ENCODE data around the gene FAHD2A.
"Not testable (repeated sequence)": the region's sequence is repeated elsewhere in the genome, so short reads cannot be mapped to it uniquely, and the experiment has no call there.

Gene FAHD2A

GRCh38 chr2:95390881-95391321, 11.6 kb upstream of the FAHD2A start:
- DNase-seq (ENCODE audit: low read depth) = no peak

GRCh38 chr2:95391641-95392310, 10.7 kb upstream of the FAHD2A start:
- DNase-seq (ENCODE audit: low read depth) = no peak

- no peak for DNase-seq (ENCODE audit: low read depth)
Observed at GRCh38 chr2:95392320-95392719, 10.2 kb upstream of the FAHD2A start.

- DNase-seq (ENCODE audit: low read depth) = no peak
Observed at GRCh38 chr2:95392730-95393455, 9.6 kb upstream of the FAHD2A start.

- DNase-seq (ENCODE audit: low read depth) = no peak
Observed at GRCh38 chr2:95393901-95394300, 8.6 kb upstream of the FAHD2A start.

GRCh38 chr2:95399061-95399460, 3.4 kb upstream of the FAHD2A start:
- no peak for DNase-seq (ENCODE audit: low read depth)

GRCh38 chr2:95401480-95401879, 1.0 kb upstream of the FAHD2A start:
- DNase-seq (ENCODE audit: low read depth) = no peak

GRCh38 chr2:95402004-95402369, 521 bp upstream of the FAHD2A start:
- not testable (repeated sequence) for DNase-seq (ENCODE audit: low read depth)

GRCh38 chr2:95403204-95403721, 755 bp downstream of the FAHD2A start:
- DNase-seq (ENCODE audit: low read depth) = not testable (repeated sequence)

GRCh38 chr2:95403824-95404223, 1.3 kb downstream of the FAHD2A start:
- DNase-seq (ENCODE audit: low read depth) = not testable (repeated sequence)

GRCh38 chr2:95404676-95405075, 2.2 kb downstream of the FAHD2A start:
- DNase-seq (ENCODE audit: low read depth) = not testable (repeated sequence)

- DNase-seq (ENCODE audit: low read depth) = not testable (repeated sequence)
Observed at GRCh38 chr2:95411239-95411638, 8.7 kb downstream of the FAHD2A start.

- peak; percentile 45 for DNase-seq (ENCODE audit: low read depth)
Observed at GRCh38 chr2:95414015-95414594, 11.6 kb downstream of the FAHD2A start.

GRCh38 chr2:95415138-95415537, 12.6 kb downstream of the FAHD2A start:
- not testable (repeated sequence) for DNase-seq (ENCODE audit: low read depth)

- not testable (repeated sequence) for DNase-seq (ENCODE audit: low read depth)
Observed at GRCh38 chr2:95415561-95415960, 13.1 kb downstream of the FAHD2A start.

GRCh38 chr2:95427196-95427867, 24.8 kb downstream of the FAHD2A start:
- DNase-seq (ENCODE audit: low read depth) = not testable (repeated sequence)

- not testable (repeated sequence) for DNase-seq (ENCODE audit: low read depth)
Observed at GRCh38 chr2:95429748-95430467, 27.4 kb downstream of the FAHD2A start.

GRCh38 chr2:95433373-95433772, 30.9 kb downstream of the FAHD2A start:
- DNase-seq (ENCODE audit: low read depth) = not testable (repeated sequence)

GRCh38 chr2:95433973-95434372, 31.5 kb downstream of the FAHD2A start:
- not testable (repeated sequence) for DNase-seq (ENCODE audit: low read depth)

GRCh38 chr2:95434507-95435076, 32.1 kb downstream of the FAHD2A start:
- DNase-seq (ENCODE audit: low read depth) = not testable (repeated sequence)
